Left cardiac atrium (tissue), 4 donors: ENCODE data around the gene GSK3B. TPM values are rescaled to one million over a fixed set of nuclear protein-coding genes. Genes with fewer than 3 reads are reported as not detected.

Source experiments
- ATAC-seq, 2 donors: fragments of 200-7000 bp; cut with Tn5 transposase; one replicate each; pipeline ENCODE4 v1.9.1; 2020; ENCODE audit warnings: mild to moderate bottlenecking in 2 of 2, moderate library complexity in 2 of 2
- DNase-seq: peaks from one replicate; pipeline ENCODE4 v3.0.0-alpha.2; 2020
- intact Hi-C, 2 donors: fragments of 100-400 bp; cut with DNase I; formaldehyde crosslinking; loops; one replicate each; pipeline versions ENCODE4 v1.14.1 to v1.15.1; 2022 to 2023
- total RNA-seq, 2 donors: library from RNA; stranded (reverse); fragmentation: NEBNext Ultra II Directional; extraction: Animal tissue kit (Norgen Biotek cat#: 25700); gene quantifications; one replicate each; pipeline ENCODE4 v1.2.1, GENCODE V29; 2021
- donor health status: DM: no; HTN: yes; CAD: no.
- donor health status: DM: no; HTN: yes; CAD: no; lungs with severe emphysema.
- donor health status: DM: yes; HTN: yes; CAD: no.
- donor health status: Dilated cardiomyopathy.

GSK3B gene
- total RNA-seq, 2 donors from 2014 or later, result 37.0 to 39.1 TPM

DNA sequence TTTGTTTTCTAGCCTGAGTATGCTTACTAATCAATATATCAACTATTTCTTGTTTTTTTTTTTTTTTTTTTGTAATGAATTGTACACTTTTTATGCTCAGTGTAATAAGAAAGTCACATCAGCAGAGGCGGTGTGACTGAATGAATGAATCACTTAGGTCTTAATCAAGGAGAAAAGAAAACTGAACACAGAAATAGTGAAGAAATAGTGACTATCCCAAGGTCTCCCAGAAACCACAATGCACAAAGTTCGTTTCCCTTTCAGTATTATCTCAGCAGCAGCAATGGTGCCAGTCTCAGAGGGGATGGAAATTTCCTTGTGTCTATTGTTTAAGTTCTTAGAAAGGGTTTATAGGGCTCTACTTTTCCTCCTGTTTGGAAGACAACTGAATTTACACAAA, 231.6 kb downstream of the GSK3B start:
- ATAC-seq (no peak), DNase-seq (no peak)
- intact Hi-C loops, result no loop called here

DNA sequence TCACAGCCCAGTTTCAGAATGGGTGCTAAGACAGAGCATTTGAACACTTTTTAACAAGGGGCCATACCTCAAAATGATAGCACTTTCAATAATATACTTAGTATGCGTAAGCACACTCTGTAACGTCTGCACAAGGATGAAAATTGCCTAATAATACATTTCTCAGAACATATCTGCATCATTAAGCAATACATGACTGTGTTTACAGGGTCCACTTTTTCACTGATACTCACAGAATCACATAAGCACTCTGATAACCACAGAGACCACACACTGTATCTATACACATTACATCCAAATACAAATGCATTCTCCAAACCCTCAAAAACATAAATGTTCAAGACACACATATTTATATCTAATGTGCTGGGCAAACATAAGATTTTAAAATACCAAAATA, 232.6 kb downstream of the GSK3B start:
- intact Hi-C loops, result no loop called here
- ATAC-seq, result no peak
- no peak for DNase-seq

DNA sequence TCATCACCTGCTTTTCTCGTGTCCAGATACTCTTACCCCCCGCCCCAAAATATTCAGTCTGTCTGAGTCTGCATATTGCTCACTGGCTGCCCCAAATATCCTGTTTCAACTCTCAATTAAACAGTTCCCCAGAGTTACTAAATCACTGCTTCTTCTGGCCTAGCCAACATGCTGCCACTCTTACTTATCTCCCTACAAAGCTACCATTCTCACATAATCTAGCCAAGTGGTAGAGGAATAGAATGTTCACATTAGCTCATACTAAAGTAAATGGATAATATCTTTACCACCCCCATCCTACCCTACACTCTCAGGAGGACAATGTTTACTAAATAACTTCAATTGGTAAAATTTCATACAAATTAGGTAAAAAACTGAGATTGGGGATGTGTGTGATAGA, 234.5 kb downstream of the GSK3B start:
- intact Hi-C loops, result no loop called here
- no peak for ATAC-seq

GRCh38 chr3:119858957-119859356, 235.3 kb downstream of the GSK3B start:
- ATAC-seq (no peak), DNase-seq (no peak)
- intact Hi-C loops, result no loop called here

More for the DNA sequence above, 234.5 kb downstream of the GSK3B start:
- no peak for DNase-seq

- no peak for ATAC-seq
- intact Hi-C loops, result no loop called here
- DNase-seq, result no peak
Observed at GRCh38 chr3:119856695-119857094, 237.6 kb downstream of the GSK3B start.

GRCh38 chr3:119849126-119849525, 245.1 kb downstream of the GSK3B start:
- DNase-seq (no peak), ATAC-seq (no peak)
- intact Hi-C loops, result no loop called here

DNA sequence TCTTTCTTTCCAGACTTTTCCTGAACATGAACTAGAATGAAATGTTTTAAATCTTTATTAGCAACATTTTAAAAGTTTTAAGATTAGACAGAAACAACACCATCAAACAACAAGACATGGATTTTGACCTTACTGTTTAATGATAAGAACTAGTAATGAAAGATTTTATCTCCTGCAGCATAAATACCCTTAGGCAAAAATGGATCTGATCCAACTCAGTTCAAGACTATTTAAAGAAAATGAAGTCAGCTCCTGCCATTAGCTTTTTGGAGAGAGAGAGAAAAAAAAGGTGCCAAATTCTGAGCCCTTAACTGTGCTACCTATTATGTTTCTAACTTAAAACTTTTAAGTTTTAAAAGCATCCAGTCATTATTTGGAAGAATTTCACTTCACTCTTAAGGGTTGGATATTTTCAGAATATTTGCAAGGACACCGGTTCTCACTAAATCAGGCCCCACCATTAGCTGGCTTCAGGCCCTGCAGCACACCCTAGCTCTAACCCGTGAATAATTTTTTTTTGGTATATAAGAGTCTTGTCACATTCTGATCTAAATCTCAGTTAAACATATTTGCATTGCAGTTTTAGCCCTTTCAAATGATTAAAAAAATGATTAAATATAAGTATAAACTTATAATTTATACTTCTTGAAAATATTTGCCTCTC, 252.3 kb downstream of the GSK3B start:
- ATAC-seq (peak in 1 of 2 donors; percentile 24), DNase-seq (no peak)
- intact Hi-C loops, result no loop called here

- intact Hi-C loops, result no loop called here
- DNase-seq, result no peak
- no peak for ATAC-seq
Observed at GRCh38 chr3:119835556-119835955, 258.7 kb downstream of the GSK3B start.

DNA sequence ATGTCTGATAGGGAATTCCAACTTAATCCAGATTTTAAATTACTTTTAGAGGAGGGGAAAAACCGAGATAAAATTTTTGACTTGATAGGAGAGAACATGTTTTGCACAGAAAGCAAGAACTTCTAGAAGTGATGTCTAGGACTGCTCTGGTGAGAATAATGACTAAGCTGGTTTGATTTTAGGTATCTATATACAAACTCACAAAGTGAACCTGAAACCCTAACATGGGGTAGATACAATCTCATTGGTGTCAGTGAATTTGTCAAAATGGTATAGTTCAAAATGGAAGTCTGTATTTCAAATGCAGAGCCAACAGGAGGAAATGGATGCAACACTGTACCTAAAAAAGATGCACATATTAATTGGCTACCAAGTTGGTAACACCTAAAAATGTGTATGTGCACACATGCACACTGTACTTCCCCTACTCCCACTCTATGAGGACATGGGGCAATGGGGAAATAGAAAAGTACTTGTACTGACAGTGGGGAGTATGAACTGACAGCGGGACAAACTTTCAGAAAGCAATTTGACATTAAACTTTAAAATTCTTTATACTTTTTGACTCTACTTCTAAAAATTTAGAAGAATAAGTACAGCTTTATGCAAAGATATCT, 259.4 kb downstream of the GSK3B start:
- ATAC-seq, result no peak

GRCh38 chr3:119831941-119832371, 262.3 kb downstream of the GSK3B start:
- intact Hi-C loops, result no loop called here
- ATAC-seq, result no peak

More for the DNA sequence above, 259.4 kb downstream of the GSK3B start:
- no peak for DNase-seq
- intact Hi-C loops, result no loop called here

DNA sequence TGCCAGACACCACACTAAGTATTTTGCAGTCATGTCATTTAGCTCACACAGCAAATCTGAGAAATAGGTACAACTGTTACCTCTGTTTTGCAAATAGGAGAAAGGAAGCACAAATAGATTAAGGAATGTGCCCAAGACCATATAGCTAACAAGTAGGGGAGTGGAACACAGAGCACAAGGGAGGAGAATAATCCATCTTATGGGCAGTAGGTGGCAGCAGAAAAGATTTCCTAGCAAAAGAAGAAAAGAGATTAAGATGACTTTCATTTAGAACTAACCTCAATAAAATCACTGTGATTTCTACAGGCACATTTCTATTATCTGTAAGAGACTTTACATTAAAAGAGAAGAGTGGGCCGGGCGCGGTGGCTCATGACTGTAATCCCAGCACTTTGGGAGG, 263.2 kb downstream of the GSK3B start:
- DNase-seq, result no peak
- intact Hi-C loops, result no loop called here

More at GRCh38 chr3:119831941-119832371, 262.3 kb downstream of the GSK3B start:
- no peak for DNase-seq

GRCh38 chr3:119829420-119829819, 264.8 kb downstream of the GSK3B start:
- DNase-seq (no peak), ATAC-seq (no peak)
- intact Hi-C loops, result no loop called here

More for the DNA sequence above, 263.2 kb downstream of the GSK3B start:
- ATAC-seq, result no peak

GRCh38 chr3:119826711-119827608, 267.3 kb downstream of the GSK3B start:
- intact Hi-C loops, result no loop called here
- ATAC-seq (peak in 1 of 2 donors; percentile 81), DNase-seq (no peak)

DNA sequence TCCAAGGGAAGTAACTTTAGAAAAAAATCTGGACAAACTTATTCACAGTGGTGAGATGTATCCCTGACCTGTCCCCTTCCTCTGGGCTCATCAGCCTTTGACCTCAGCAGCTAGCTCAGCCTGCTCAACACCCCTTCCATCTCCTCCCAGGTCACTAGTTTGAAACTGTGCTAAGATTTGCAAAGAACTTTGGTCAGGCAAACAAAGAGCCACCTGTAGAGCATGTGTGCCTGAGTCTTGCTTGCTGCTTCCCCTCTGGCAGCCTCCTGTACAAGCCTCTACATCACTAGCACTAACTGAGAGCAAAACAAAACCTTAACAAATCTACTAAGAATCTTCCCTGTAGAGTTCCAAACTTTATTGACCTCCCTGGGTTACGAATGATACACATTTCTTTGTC, 268.4 kb downstream of the GSK3B start:
- intact Hi-C loops, result no loop called here
- ATAC-seq (no peak), DNase-seq (no peak)

DNA sequence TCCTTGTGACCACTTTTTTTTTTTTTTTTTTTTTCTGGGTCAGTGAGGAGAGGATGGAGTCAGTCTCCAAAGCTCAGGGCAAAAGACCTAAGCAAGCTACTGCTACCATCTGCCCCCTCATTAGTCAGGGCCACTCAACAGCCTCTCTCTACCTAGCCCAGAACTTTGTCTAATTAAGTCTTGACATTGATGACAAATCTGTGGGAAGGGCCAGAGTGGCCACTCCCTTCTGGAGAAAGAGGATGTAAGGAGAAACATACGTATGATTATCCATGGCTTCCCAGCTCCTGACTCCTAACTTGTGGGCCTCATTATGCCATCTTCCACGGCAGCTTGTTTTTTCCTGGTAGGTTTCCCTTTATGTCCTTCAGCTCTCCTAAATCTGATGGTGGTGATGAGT, 274.4 kb downstream of the GSK3B start:
- ATAC-seq, result no peak
- no peak for DNase-seq
- intact Hi-C loops, result no loop called here

- ATAC-seq, result no peak
- no peak for DNase-seq
- intact Hi-C loops, result no loop called here
Observed at GRCh38 chr3:119818937-119819336, 275.3 kb downstream of the GSK3B start.

GRCh38 chr3:119817583-119818363, 276.5 kb downstream of the GSK3B start:
- DNase-seq (no peak), ATAC-seq (no peak)
- intact Hi-C loops, result no loop called here

- no peak for ATAC-seq
- no peak for DNase-seq
- intact Hi-C loops, result no loop called here
Observed at GRCh38 chr3:119817071-119817470, 277.2 kb downstream of the GSK3B start.

DNA sequence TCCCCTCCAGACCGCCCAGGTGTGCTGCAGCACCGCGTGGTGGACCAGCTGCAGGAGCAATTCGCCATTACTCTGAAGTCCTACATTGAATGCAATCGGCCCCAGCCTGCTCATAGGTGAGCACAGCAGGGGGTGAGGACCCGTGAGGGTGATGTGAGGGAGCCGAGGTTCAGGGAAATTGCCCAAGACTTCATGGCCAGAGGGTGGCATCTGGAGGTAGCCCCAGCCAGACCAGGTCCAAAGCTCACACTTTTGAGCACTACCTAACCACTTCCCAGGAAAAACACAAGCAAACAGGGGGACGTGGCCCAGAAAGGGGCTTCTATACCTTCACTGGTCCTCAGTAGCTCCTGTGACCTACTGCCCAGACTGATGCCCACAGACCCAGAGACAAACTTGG, 278.5 kb downstream of the GSK3B start:
- no peak for ATAC-seq
- intact Hi-C loops, result no loop called here
- DNase-seq, result no peak
